ENCODE results near the gene TRAPPC14. TPM values are rescaled to one million over a fixed set of nuclear protein-coding genes. Genes with fewer than 3 reads are reported as not detected.

Gene TRAPPC14
- total and polyA plus RNA-seq, 2 of the 13 experiments (the other 11 are each of a cell fraction or from before 2014, with no cell fraction given): 4.7 to 9.6 TPM

DNA sequence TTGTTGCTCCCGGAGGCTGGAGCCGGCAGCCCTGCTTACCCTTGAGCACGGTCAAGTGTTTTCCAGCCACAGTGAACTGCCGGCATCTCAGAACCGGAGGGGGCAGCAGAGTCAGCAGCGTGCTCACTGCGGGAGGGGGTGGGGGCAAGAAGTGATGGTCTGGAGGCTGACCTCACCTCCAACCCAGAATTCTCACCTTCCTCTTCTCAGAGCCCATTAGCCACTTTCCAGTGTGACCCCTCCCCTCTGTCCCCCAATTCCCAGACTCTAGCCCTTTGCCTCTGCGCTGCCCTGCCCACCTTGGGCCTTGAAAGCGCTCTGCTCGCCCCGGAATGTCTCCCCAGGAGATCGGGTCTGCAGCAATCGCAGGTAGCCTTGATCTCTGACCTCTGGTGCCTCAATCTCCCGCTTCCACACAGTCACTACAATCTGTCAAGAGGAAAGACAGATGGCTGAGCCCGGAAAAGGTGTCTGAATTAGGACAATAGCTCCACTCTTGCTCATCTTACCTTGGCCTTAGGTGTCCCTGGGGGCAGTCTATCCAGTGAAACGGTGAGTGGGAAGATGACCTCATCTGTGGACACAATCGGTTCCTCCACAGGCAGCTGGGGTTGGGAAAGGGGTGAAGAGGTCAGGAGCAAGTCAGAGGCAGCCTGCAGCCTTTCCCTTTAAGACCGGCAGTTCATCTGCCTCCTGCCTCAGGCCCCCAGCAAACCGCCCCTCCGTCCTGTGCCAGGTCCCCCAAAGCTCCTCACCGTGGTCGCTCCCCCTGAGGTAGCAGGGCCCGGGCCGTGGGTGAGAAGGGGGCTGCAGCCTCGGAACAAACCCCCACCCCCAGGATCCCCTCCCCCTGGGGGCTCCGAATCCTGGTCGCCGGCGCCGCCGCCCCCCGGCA, 942 bp downstream of the TRAPPC14 start (continued):
- no peak for TF ChIP-seq ZNF20 (CRISPR knock-in tag; IDR thresholded peaks at IDR 0.05)
- no peak; the same call in 1 of the 2 replicates for TF ChIP-seq ZNF687 (CRISPR knock-in tag; IDR thresholded peaks at IDR 0.05)
- TF ChIP-seq ZNF264 (CRISPR knock-in tag; IDR thresholded peaks at IDR 0.05): no peak
- peak; percentile 36 for TF ChIP-seq GATAD2A (CRISPR knock-in tag; IDR thresholded peaks at IDR 0.05)
- TF ChIP-seq, protein P1, sequence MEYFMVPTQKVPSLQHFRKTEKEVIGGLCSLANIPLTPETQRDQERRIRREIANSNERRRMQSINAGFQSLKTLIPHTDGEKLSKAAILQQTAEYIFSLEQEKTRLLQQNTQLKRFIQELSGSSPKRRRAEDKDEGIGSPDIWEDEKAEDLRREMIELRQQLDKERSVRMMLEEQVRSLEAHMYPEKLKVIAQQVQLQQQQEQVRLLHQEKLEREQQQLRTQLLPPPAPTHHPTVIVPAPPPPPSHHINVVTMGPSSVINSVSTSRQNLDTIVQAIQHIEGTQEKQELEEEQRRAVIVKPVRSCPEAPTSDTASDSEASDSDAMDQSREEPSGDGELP (IDR thresholded peaks at IDR 0.05; ENCODE audit: borderline replicate concordance, low read depth): peak; percentile 46; the same call in 1 of the 2 replicates
- peak; percentile 40 for TF ChIP-seq FOXA3 (CRISPR knock-in tag; IDR thresholded peaks at IDR 0.05)
- TF ChIP-seq ATF3 (CRISPR knock-in tag; IDR thresholded peaks at IDR 0.05): peak; percentile 93
- TF ChIP-seq GATAD1 (CRISPR knock-in tag; IDR thresholded peaks at IDR 0.05): peak; percentile 43; the same call in 1 of the 2 replicates
- no peak for TF ChIP-seq ZNF704 (CRISPR knock-in tag; IDR thresholded peaks at IDR 0.05; ENCODE audit: borderline replicate concordance)
- 0 out of 2 replicates have a peak, but pooled peaks have one; percentile 12 for TF ChIP-seq ELF3 (CRISPR knock-in tag; IDR thresholded peaks at IDR 0.05)
- TF ChIP-seq PATZ1 (CRISPR knock-in tag; IDR thresholded peaks at IDR 0.05): peak; percentile 77
- TF ChIP-seq ZBTB4 (CRISPR knock-in tag; IDR thresholded peaks at IDR 0.05; ENCODE audit: borderline replicate concordance): no peak
- TF ChIP-seq, protein P2, sequence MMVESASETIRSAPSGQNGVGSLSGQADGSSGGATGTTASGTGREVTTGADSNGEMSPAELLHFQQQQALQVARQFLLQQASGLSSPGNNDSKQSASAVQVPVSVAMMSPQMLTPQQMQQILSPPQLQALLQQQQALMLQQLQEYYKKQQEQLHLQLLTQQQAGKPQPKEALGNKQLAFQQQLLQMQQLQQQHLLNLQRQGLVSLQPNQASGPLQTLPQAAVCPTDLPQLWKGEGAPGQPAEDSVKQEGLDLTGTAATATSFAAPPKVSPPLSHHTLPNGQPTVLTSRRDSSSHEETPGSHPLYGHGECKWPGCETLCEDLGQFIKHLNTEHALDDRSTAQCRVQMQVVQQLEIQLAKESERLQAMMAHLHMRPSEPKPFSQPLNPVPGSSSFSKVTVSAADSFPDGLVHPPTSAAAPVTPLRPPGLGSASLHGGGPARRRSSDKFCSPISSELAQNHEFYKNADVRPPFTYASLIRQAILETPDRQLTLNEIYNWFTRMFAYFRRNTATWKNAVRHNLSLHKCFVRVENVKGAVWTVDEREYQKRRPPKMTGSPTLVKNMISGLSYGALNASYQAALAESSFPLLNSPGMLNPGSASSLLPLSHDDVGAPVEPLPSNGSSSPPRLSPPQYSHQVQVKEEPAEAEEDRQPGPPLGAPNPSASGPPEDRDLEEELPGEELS (CRISPR knock-in tag; IDR thresholded peaks at IDR 0.05): peak; percentile 11; the same call in 1 of the 2 replicates

Measured in HepG2 (cell line).